ENCODE measurements around the gene LACRT.

Gene LACRT

GRCh38 chr12:54604436-54604835 lies 30.3 kb downstream of the LACRT start:
- no peak for TF ChIP-seq SIN3A (IDR thresholded peaks at IDR 0.05; ENCODE audit: borderline replicate concordance, insufficient read depth, low read length)
- TF ChIP-seq REST (IDR thresholded peaks at IDR 0.05; ENCODE audit: insufficient read depth in 1 of 2, low read depth in 2 of 2, low read length in 2 of 2), result no peak
- TF ChIP-seq POLR2AphosphoS5 (IDR thresholded peaks at IDR 0.05; ENCODE audit: low read depth, low read length), result no peak
- no peak for TF ChIP-seq TAF1 (IDR thresholded peaks at IDR 0.05; ENCODE audit: borderline replicate concordance, insufficient read depth, low read length)
- no peak for TF ChIP-seq FOXP2 (optimal IDR thresholded peaks at IDR 0.05; ENCODE audit: borderline replicate concordance, extremely low read depth, extremely low read length, insufficient read depth)

- TF ChIP-seq TAF1 (IDR thresholded peaks at IDR 0.05; ENCODE audit: borderline replicate concordance, insufficient read depth, low read length) (no peak), POLR2AphosphoS5 (IDR thresholded peaks at IDR 0.05; ENCODE audit: low read depth, low read length) (no peak)
Observed at GRCh38 chr12:54603872-54604271, 30.8 kb downstream of the LACRT start.

GRCh38 chr12:54603173-54603814 lies 31.4 kb downstream of the LACRT start:
- no peak for TF ChIP-seq TAF1 (IDR thresholded peaks at IDR 0.05; ENCODE audit: borderline replicate concordance, insufficient read depth, low read length)

GRCh38 chr12:54602661-54603060 lies 32.0 kb downstream of the LACRT start:
- no peak for TF ChIP-seq FOXP2 (optimal IDR thresholded peaks at IDR 0.05; ENCODE audit: borderline replicate concordance, extremely low read depth, extremely low read length, insufficient read depth)
- TF ChIP-seq TAF1 (IDR thresholded peaks at IDR 0.05; ENCODE audit: borderline replicate concordance, insufficient read depth, low read length), result no peak
- no peak for TF ChIP-seq POLR2AphosphoS5 (IDR thresholded peaks at IDR 0.05; ENCODE audit: low read depth, low read length)
- no peak for TF ChIP-seq REST (IDR thresholded peaks at IDR 0.05; ENCODE audit: insufficient read depth in 1 of 2, low read depth in 2 of 2, low read length in 2 of 2)
- TF ChIP-seq SIN3A (IDR thresholded peaks at IDR 0.05; ENCODE audit: borderline replicate concordance, insufficient read depth, low read length), result no peak

- no peak for TF ChIP-seq REST (IDR thresholded peaks at IDR 0.05; ENCODE audit: insufficient read depth in 1 of 2, low read depth in 2 of 2, low read length in 2 of 2)
- no peak for TF ChIP-seq POLR2AphosphoS5 (IDR thresholded peaks at IDR 0.05; ENCODE audit: low read depth, low read length)
- no peak for TF ChIP-seq FOXP2 (optimal IDR thresholded peaks at IDR 0.05; ENCODE audit: borderline replicate concordance, extremely low read depth, extremely low read length, insufficient read depth)
- no peak for TF ChIP-seq TAF1 (IDR thresholded peaks at IDR 0.05; ENCODE audit: borderline replicate concordance, insufficient read depth, low read length)
- no peak for TF ChIP-seq SIN3A (IDR thresholded peaks at IDR 0.05; ENCODE audit: borderline replicate concordance, insufficient read depth, low read length)
Observed at GRCh38 chr12:54601841-54602240, 32.9 kb downstream of the LACRT start.

GRCh38 chr12:54598970-54599369 lies 35.7 kb downstream of the LACRT start:
- TF ChIP-seq SIN3A (IDR thresholded peaks at IDR 0.05; ENCODE audit: borderline replicate concordance, insufficient read depth, low read length) (no peak), POLR2AphosphoS5 (IDR thresholded peaks at IDR 0.05; ENCODE audit: low read depth, low read length) (no peak), REST (IDR thresholded peaks at IDR 0.05; ENCODE audit: insufficient read depth in 1 of 2, low read depth in 2 of 2, low read length in 2 of 2) (no peak), FOXP2 (optimal IDR thresholded peaks at IDR 0.05; ENCODE audit: borderline replicate concordance, extremely low read depth, extremely low read length, insufficient read depth) (no peak), TAF1 (IDR thresholded peaks at IDR 0.05; ENCODE audit: borderline replicate concordance, insufficient read depth, low read length) (no peak)

Data from PFSK-1 (cell line).